CD4-positive, alpha-beta T cell treated with Interleukin-15 for 1 hour (primary cell): Measurements from ENCODE around the gene ABI2.

Source experiments
- DNase-seq: peaks from one replicate; pipeline ENCODE4 v3.0.0-alpha.2; 2020

ABI2 gene

DNA sequence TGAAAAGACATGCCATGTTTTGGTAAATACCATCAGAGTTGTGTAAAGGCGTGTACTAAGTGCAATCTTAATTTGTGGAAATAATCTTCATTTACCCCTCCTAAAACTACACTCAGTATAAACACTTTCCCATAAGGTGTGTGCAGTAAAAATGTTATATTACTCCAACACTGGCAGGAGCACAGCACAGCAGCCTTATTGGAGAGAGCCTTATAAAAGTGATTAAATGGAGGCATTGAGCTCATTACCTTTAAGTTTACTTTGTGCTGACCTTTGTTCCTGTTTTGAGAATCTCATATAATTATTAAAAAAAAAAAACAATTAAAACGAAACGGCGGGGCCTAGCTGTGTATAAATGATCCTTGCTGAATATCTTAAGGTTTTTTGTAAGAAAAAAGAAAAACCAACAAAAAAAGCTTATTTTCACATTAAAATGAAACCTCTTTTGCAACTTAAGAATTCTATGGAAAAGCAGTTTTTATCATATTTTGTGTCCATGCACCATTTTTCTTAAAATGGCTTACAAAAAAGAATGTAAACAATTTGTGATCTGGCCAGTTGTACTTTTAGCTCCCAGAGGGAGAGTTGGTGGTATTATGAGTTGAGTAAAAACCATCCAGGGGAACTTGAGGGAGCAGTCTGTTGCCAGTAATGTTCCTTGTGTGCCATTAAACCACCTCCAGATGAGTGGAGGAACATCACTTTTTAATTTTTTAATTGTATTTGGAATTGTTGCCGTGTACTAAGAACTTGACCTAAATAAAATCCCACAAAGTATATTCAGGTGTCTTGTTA lies 103.4 kb downstream of the ABI2 start:
- no peak for DNase-seq

DNA sequence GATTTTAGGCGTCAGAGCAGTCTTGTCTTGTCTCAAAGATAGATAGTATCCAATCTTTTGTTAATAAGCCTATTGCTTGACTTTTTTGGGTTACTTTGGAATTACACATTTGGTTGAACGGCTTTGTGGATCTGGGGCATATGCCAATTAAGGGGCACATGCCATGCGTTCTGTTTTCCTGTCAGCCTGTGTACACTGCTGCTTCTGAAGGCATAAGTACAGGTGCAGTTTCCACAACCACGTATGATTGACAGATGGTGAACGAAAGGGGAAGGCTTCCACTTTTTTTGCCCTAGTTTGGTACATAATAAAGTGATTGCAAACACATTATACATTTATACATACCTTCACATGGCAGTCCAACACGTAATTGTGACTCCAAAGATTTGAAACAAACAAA lies 104.6 kb downstream of the ABI2 start:
- no peak for DNase-seq

DNA sequence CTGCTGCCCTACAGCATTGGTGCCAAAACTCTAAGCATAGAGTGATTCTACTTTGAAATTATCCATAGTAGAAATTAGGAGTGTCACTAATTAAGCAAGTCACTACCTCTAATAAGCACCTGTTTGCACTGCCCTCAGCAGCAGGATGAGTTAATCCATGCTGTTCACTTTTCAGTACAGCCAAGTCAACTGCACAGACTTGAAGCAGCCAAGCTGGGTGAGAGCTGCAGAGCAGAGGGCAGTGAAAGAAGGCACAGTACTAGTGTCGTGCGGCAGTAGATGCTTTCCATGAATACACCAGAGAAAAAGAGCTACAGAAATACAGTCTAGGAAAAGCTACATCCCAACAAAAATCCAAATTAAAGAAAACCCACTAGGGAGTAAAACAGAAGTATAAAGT lies 108.3 kb downstream of the ABI2 start:
- no peak for DNase-seq

DNA sequence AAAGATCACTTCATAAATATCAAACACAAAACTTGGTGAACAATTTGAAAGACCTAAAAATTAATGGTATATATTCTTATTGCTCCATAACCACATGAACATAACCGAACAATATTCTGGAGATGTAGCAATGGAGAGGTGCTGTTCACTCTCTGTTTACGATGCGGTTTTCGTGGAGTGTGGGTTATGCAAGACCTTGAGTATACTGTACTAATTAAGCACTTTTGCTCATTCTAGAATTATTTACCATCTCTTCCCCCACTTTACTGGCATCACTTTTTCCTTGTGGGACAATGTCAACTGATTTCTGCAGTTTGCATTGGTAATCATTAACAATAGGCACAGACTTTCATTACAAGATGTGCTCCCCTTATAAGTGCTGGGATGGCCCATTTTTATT lies 109.3 kb downstream of the ABI2 start:
- DNase-seq: no peak

DNA sequence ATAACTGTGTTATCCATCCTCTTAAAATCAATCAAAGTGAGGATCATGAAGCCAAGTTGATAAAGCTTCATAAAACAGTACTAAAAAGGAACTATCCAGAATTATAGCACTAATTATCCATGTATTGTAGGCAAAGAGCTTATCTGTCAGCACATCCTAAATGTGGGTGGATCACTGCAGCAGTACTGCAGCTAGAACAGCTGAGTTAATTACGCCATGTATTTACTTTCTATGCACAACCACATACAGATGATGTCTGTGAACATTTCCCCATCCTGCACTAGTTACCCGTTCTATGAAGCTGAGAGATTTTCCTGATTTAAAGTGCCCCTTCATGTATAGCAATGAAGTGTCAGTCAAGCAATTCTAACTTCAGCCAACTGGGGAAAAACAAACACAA lies 110.3 kb downstream of the ABI2 start:
- DNase-seq: no peak

DNA sequence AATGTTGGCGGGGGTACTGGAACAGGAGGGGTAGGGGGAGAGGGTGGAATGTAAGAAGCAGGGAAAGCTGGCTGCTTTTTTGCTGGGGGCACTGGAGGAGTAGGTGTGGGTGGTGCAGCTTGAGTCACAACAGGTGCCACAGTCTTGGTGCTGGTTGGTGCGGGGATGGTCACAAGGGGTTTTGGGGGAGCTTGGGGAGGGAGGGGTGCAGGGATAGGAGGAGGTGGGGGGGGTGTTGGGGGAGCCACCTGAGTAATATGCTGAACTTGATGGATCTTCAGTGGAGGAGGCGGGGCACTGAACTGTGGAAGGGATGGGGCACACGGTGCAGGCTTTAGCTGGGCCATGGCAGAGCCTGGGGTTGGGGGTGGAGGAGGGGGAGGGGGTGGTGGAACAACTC lies 112.5 kb downstream of the ABI2 start:
- no peak for DNase-seq

DNA sequence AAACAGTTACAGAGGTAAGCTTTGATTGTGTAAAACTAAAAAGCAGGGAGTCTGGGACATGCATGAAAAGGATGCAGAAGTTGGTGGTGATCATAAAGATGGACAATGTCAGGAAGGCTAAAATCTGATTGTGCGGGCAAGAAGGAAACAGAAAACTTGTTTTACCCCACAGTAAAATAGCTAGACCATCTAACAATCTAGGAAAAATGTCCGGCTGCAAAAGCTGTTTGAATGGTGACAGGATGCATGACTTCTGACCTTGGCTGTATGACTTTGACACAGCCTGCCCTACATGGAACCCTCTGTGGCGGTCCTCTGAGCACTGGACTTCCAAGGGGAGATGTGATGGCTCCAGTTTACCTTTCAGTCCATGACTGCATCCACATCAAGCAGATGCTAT lies 113.3 kb downstream of the ABI2 start:
- DNase-seq: no peak

DNA sequence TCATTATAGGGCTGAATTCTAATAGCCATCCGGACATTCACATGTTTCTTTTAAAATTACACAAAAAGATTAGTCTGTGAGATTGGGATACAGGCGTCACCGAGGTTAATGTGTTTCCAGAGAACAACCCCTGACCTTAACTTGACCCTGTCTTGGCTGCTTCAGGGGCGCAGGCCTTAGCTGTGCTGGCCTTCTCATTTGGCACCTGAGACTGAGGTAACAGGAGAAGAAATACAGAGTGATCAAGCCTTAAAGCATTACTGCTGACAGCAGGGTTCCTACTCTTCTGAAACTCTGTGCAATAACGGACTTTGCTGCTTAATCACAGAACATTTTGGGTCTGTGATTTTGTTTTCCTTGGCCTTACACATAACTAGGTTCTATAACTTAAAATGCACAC lies 114.3 kb downstream of the ABI2 start:
- no peak for DNase-seq

DNA sequence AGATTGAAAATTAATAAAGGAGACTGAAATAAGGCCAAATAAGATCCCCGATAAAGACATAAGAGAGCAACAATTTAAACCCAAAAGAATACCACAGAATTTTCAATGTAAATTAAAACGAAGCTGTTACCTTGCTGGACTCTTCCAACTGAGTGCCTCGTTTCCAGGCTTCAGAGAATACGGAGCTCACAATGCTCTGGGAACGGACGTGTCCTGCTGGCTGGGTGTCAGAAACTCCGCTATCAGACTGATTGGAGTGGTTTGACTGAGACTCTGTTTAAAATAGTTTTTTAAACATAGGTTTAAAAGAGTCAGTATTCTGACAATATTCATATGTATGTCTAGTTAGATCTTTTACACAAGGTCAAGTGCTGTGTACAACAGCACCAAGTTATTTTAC lies 116.5 kb downstream of the ABI2 start:
- no peak for DNase-seq

DNA sequence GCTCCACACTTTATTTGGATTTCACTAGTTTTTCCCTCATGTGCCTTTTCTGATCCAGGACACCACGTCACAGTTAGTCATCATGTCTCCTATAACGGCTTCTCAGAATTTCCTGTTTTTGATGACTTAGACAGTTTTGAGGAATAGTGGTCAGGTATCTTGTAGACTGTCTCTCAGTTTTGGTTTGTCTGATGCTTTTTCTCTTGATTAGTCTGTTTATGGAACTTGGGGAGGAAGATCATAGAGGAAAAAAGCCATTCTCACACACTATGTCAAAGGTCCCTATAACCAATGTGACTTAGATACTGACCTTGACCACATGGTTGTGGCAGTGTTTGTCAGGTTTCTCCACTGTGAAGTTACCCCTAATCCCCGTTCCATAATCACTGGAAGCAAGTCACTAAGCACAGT lies 117.9 kb downstream of the ABI2 start:
- no peak for DNase-seq

DNA sequence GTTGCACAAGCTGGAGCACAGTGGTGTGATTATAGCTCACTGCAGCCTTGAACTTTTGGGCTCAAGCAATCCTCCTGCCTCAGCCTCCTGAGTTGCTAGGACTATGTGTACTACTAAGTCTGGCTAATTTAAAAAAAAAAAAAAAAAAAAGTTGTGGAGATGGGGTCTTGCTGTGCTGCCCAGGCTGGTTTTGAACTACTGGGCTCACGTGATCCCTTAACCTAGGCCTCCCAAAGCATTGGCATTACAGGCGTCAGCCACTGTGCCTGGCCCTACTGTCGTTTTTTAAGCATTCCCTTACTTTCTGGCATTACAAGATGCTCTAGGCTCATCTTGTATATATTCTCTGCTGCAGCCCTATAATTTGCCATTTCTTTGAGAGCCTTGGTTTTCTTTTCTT lies 118.6 kb downstream of the ABI2 start:
- DNase-seq: no peak

DNA sequence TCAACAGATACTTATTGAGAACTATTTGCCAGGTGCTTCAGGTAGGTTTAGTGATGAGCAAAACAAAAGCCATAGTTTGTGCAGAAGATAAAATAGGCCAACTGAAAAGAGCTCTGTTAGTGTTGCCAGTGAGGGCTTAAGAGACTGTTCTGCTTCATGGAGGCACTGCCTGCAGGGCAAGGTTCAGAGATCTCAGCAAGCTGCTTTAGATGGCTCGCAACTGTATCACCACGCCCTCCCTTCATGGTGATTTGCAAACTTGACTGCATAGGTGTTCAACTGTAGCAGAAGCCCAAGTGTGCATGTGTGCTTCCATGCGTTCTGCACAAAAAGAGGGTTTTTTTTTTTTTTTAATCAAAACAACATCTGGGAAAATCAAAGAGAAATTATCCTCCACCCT lies 122.4 kb downstream of the ABI2 start:
- no peak for DNase-seq

DNA sequence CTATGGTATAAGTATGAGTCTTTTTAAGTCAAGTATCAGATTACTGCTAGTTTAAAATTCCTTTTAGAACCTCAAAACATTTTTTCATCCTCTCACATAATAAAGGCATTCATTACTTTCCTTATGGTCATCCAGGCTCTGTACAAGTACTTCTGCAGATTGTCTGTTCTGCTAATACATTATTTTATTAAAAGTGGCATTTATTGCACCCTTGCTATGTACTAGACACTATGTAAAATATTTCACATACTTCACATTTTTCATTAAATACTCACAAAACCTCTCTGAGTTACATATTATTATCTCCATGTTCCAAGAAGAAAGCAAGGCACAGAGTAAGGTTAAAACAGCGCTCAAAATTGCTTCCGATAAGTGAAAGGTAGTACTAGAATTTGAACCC lies 122.8 kb downstream of the ABI2 start:
- no peak for DNase-seq

DNA sequence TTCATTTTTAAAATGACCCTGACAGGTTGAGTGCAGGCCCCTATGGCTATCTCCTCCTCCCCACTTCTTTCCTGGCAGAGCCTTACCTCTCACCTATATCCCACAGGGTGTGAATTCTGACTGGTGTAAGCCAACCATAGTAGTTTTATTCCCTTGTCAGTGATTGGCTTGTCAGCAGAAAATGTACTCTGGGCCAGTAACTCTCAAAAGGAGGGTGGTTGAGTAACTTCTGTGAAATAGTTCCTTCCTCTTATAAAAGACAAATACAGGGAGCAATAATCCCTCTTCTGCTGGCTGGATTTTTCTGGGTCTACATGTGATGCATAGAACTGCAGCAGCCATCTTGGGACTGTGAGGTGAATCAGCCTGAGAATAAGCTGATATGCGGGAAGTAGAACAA lies 123.5 kb downstream of the ABI2 start:
- DNase-seq: no peak

DNA sequence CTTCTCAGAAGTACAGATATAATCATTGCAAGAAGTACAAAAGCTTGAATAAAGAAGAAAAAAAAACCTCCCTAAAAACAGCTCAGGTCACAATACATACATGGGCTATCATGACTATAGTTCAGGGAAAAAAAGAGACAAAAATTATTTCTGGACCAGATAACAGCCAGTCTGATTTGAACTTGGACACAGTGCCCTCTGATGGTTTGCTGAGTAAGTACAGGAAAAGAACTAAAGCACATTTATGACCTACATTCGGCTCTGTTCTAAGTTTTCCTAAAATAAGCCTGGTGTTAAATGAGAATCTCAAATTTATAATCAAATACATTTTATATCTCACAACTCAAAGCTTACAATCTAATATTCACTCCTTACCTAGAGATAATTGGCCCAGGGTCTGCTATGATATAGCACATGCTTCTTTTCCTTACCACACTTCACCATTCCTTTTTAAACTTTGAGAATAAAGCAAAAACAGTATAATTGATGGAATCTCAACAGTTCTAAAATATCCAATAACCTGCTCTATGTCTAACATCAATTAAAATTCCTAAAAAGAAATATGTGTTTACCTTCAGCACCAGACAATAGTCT lies 125.8 kb downstream of the ABI2 start:
- no peak for DNase-seq

DNA sequence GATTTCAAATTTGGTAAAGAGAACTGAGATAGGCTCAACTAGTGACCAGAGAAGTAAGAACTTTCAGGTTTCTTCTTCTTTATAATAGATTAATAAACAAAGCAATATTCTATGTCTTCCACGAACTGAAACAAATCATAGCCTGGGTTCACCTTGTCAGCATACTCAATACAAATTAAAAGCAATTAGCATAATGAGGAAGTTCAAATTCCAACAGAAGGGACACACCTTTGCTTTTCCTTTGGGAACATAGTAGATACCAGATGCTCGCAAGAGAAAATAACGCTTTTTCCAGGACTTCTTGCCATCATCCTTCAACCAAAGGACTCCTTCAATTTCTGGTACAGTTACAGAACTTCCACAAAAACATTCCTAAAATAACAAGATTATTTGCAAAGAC lies 127.0 kb downstream of the ABI2 start:
- DNase-seq: no peak

DNA sequence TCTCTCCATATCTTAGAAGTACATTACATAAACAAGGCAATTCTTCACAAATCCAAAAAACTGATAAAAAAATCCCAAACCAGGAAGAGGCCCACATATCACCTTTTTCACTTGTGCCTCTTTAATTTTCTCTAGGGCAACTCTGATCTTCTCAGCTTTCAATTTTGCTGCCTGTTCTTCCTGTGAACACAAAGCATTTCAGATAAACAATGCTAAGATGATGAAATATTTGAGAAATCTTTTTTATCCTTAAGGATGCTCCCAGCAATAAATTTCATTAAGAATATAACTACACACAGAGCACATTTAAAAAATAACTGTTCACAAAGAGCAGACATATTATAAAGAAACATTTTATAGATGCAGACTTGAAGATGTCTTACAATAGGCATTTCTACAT lies 133.6 kb downstream of the ABI2 start:
- no peak for DNase-seq

DNA sequence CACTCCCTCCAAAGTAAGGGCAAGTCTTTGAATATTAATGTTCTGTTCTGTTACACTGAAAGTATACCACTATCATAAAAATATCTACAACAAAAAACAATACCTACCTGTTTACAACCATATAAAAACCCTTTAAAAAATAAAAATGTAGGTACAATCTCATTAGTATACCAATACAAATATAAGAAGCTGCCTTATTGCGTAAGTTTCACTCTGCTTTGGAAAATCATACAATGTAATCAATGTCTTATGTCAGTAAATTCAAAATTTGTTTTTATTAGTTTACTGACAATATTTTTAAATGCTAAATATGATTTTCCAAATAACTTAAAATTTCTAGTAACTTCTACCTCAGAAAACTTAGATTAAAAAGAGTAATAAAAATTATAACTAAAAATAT lies 134.1 kb downstream of the ABI2 start:
- no peak for DNase-seq

DNA sequence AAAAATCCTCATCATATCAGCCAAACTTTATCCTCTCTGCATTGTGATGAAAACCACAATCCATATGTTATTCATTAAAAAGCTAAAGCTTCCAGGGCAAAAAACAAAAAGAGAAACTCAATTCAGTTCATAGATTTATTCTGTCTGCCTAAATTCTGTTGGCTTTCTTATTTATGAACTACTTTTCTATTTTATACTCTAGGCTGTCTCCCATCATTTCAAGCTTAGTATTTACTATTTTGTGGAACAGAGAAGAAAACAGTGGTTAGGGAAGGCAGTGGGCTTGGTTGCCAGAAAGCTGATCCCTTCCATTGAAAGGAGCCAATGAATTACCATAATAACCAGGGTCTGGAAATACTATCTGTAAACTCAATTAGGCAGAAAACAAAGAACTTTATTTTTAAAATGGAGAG lies 135.1 kb downstream of the ABI2 start:
- no peak for DNase-seq

DNA sequence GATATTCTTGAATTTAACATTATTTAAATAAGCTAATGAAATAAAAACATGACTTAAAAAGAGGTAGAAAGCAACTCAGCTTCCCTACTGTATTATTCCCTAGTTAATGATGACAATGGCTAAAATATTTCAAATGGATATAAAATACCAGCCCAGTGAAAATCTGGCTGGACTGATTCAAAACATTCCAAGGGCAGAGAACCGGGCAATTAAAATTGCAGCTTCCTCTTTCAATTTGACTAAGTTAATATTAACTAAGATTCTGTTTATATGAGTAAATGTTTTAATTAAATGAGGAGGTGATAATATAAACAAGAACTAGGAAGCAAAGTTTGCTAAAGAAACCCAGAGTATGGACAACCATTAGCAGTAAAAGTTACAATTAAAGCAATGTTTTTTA lies 141.4 kb downstream of the ABI2 start:
- DNase-seq: no peak

DNA sequence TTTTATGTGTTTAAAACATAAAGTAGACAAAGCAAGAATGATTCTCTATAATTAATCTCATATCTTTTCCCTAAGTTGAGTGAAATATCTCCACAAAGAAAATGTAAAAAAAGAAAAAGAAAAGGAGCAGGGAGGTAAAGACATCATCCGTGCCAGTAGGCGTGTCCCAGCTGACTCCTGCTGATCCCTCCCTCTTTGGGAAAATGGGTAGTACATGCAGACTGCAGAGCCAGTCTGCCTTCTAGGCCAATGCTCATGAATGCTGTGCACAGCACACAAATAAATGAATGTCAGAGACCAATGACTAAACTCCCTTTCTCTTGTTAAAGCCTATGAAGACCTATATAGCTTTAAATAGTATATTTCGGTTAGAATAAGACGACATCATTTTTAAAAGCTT lies 142.2 kb downstream of the ABI2 start:
- no peak for DNase-seq

DNA sequence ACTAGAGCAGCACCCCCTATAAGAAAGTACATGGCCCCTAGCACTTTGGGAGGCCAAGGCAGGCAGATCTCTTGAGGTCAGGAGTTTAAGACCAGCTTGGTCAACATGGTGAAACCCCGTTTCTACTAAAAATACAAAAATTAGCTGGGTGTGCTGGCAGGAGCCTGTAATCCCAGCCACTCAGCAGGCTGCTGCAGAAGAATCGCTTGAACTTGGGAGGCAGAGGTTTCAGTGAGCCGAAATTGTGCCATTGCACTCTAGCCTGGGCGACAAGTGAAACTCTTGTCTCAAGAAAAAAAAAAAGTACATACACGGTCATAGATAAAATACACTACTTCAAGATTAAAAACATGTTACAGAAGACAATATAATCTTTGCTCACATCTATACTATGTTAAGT lies 143.1 kb downstream of the ABI2 start:
- no peak for DNase-seq

DNA sequence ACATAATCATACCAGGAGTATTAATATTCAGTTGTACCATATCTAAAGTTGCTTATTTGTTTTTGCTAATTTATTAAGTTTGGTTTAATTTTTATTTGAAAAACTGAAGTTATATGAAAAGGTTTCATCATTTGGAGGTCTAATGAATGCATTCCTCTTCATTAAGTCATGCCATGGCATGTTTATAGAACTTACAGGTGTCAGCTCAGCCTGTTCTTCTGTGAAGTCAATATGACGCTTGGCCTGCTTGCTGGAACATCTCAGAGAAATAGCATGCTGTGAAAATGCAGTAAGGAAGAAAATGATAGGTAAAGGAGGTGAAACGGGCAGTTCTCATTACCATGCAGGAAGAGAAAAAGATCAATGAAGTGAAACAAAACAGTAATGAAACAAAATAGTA lies 148.7 kb downstream of the ABI2 start:
- DNase-seq: no peak

DNA sequence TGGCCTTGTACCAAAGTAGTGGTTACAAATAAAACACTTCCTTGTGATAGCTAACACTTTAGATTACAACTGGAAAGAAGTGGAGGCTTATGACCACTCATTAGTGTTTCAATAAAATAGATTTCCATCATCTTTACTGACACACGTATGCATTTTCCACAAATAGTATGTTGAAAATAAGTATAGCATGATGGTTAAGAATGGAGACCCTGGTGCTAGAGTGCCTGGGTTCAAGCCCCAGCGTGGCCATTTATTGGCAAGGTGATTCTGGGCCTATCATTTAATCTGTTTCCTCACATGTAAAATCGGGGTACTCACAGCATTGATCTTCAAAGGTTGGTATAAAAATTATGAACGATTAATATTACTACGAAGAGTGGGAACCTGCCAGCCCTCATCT lies 152.4 kb downstream of the ABI2 start:
- DNase-seq: no peak
